SK-N-SH treated with all-trans-retinoic acid at 6 μM for 48 hours (cell line): ENCODE measurements around the gene CTSC.
"Not testable (repeated sequence)": the region's sequence is repeated elsewhere in the genome, so short reads cannot be mapped to it uniquely, and the experiment has no call there.

Experiments
- ATAC-seq: fragments of 200-7000 bp; cut with Tn5 transposase; 3 replicates; pipeline ENCODE4 v1.9.1; 2020; ENCODE audit warnings: mild to moderate bottlenecking, moderate library complexity
- ARNTL ChIP-seq: fragments of 450-650 bp; formaldehyde crosslinking; IDR thresholded peaks from 2 replicates; pipeline ENCODE4 v1.5.0; 2020; ENCODE audit warnings: low read depth, mild to moderate bottlenecking, moderate library complexity, borderline replicate concordance
- BACH2 ChIP-seq: fragments of 250-450 bp; sonication (Bioruptor Pico); IDR thresholded peaks from 2 replicates; pipeline ENCODE4 v1.9.0; 2021; ENCODE audit warnings: mild to moderate bottlenecking, borderline replicate concordance
- CSDC2 ChIP-seq: fragments of 250-450 bp; sonication (Bioruptor Pico); IDR thresholded peaks from 2 replicates; pipeline ENCODE4 v1.5.0; 2020; ENCODE audit warnings: mild to moderate bottlenecking, moderate library complexity
- CSRNP3 ChIP-seq: fragments of 250-450 bp; sonication (Bioruptor Pico); IDR thresholded peaks from 2 replicates; pipeline ENCODE4 v1.5.1; 2021; ENCODE audit warnings: mild to moderate bottlenecking, moderate library complexity
- ESRRG ChIP-seq: fragments of 250-450 bp; sonication (Bioruptor Pico); IDR thresholded peaks from 2 replicates; pipeline ENCODE4 v1.6.1; 2021; ENCODE audit warnings: mild to moderate bottlenecking
- GLIS3 ChIP-seq: fragments of 250-450 bp; sonication (Bioruptor Pico); IDR thresholded peaks from 2 replicates; pipeline ENCODE4 v1.5.0; 2020; ENCODE audit warnings: mild to moderate bottlenecking, moderate library complexity
- OSR1 ChIP-seq: fragments of 250-450 bp; sonication (Bioruptor Pico); IDR thresholded peaks from 2 replicates; pipeline ENCODE4 v1.8.0; 2022; ENCODE audit warnings: moderate library complexity, mild to moderate bottlenecking, inconsistent platforms
- PATZ1 ChIP-seq: fragments of 250-450 bp; sonication (Bioruptor Pico); IDR thresholded peaks from 2 replicates; pipeline ENCODE4 v1.8.0; 2020; ENCODE audit warnings: mild to moderate bottlenecking, moderate library complexity, borderline replicate concordance
- POU6F1 ChIP-seq: fragments of 250-450 bp; sonication (Bioruptor Pico); IDR thresholded peaks from 2 replicates; pipeline ENCODE4 v1.8.0; 2021; ENCODE audit warnings: low read depth, mild to moderate bottlenecking, moderate library complexity, borderline replicate concordance
- PPARA ChIP-seq: fragments of 250-450 bp; sonication (Bioruptor Pico); IDR thresholded peaks from 2 replicates; pipeline ENCODE4 v1.5.0; 2020; ENCODE audit warnings: mild to moderate bottlenecking, borderline replicate concordance
- RARB ChIP-seq: fragments of 250-450 bp; sonication (Bioruptor Pico); IDR thresholded peaks from 2 replicates; pipeline ENCODE4 v1.8.0; 2021; ENCODE audit warnings: mild to moderate bottlenecking, moderate library complexity
- SNAI2 ChIP-seq: fragments of 250-450 bp; sonication (Bioruptor Pico); IDR thresholded peaks from 2 replicates; pipeline ENCODE4 v1.5.0; 2020; ENCODE audit warnings: mild to moderate bottlenecking, moderate library complexity
- TCF4 ChIP-seq: fragments of 250-450 bp; sonication (Bioruptor Pico); IDR thresholded peaks from 2 replicates; pipeline ENCODE4 v1.8.0; 2021; ENCODE audit warnings: mild to moderate bottlenecking, moderate library complexity, borderline replicate concordance
- TOX ChIP-seq: fragments of 250-450 bp; sonication (Bioruptor Pico); IDR thresholded peaks from 2 replicates; pipeline ENCODE4 v1.8.0; 2021; ENCODE audit warnings: mild to moderate bottlenecking, moderate library complexity, borderline replicate concordance
- TSHZ2 ChIP-seq: fragments of 250-450 bp; sonication (Bioruptor Pico); IDR thresholded peaks from 2 replicates; pipeline ENCODE4 v1.5.0; 2020; ENCODE audit warnings: mild to moderate bottlenecking, moderate library complexity
- ZC3H10 ChIP-seq: fragments of 250-450 bp; sonication (Bioruptor Pico); IDR thresholded peaks from 2 replicates; pipeline ENCODE4 v1.5.1; 2021; ENCODE audit warnings: mild to moderate bottlenecking, moderate library complexity
- ZFP3 ChIP-seq: fragments of 250-450 bp; sonication (Bioruptor Pico); IDR thresholded peaks from 2 replicates; pipeline ENCODE4 v1.5.0; 2020; ENCODE audit warnings: mild to moderate bottlenecking, moderate library complexity
- ZFP30 ChIP-seq: fragments of 450-650 bp; formaldehyde crosslinking; IDR thresholded peaks from 2 replicates; pipeline ENCODE4 v1.5.0; 2022; ENCODE audit warnings: mild to moderate bottlenecking, moderate library complexity
- ZNF565 ChIP-seq: fragments of 450-650 bp; formaldehyde crosslinking; conservative IDR thresholded peaks from 2 replicates; pipeline ENCODE4 v1.5.0; 2020; ENCODE audit warnings: low read depth, mild to moderate bottlenecking, moderate library complexity
- ZNF70 ChIP-seq: fragments of 450-650 bp; formaldehyde crosslinking; IDR thresholded peaks from 2 replicates; pipeline ENCODE4 v1.5.0; 2020; ENCODE audit warnings: mild to moderate bottlenecking, moderate library complexity
- ZNF8 ChIP-seq: fragments of 450-650 bp; formaldehyde crosslinking; IDR thresholded peaks from 2 replicates; pipeline ENCODE4 v1.5.0; 2020; ENCODE audit warnings: mild to moderate bottlenecking, moderate library complexity

CTSC gene

GRCh38 chr11:88326099-88326498, 11.4 kb downstream of the CTSC start:
- TF ChIP-seq PPARA (CRISPR knock-in tag) (no peak), TSHZ2 (no peak), ZFP3 (no peak), SNAI2 (CRISPR knock-in tag) (no peak), BACH2 (CRISPR knock-in tag) (no peak), ZNF565 (CRISPR knock-in tag) (no peak), ZNF8 (CRISPR knock-in tag) (no peak), ESRRG (CRISPR knock-in tag) (no peak)
- TF ChIP-seq, all 23 proteins: peak for 0
- no peak for ATAC-seq

GRCh38 chr11:88324562-88325345, 12.8 kb downstream of the CTSC start:
- no peak for TF ChIP-seq ESRRG (CRISPR knock-in tag)
- no peak for TF ChIP-seq SNAI2 (CRISPR knock-in tag)
- TF ChIP-seq ZFP30 (CRISPR knock-in tag), result no peak
- no peak for TF ChIP-seq ZNF70 (CRISPR knock-in tag)
- TF ChIP-seq PPARA (CRISPR knock-in tag), result no peak
- no peak for TF ChIP-seq GLIS3 (CRISPR knock-in tag)
- no peak for TF ChIP-seq TOX (CRISPR knock-in tag)
- TF ChIP-seq CSRNP3 (CRISPR knock-in tag), result no peak
- TF ChIP-seq ZC3H10, result no peak
- no peak for TF ChIP-seq PATZ1
- TF ChIP-seq CSDC2 (CRISPR knock-in tag), result no peak
- TF ChIP-seq POU6F1, result no peak
- no peak for TF ChIP-seq OSR1 (CRISPR knock-in tag)
- TF ChIP-seq ZNF8 (CRISPR knock-in tag), result no peak
- TF ChIP-seq ARNTL (CRISPR knock-in tag), result no peak
- no peak for TF ChIP-seq TSHZ2
- no peak for TF ChIP-seq TCF4
- no peak for TF ChIP-seq RARB (CRISPR knock-in tag)
- ATAC-seq, result no peak

- ATAC-seq, result not testable (repeated sequence)
These were observed 14.7 kb downstream of the CTSC start for GRCh38 chr11:88322881-88323280.

- ATAC-seq, result not testable (repeated sequence)
These were observed 16.1 kb downstream of the CTSC start for GRCh38 chr11:88321412-88321811.
